ENCODE measurements around the gene WBP1L. TPM values are rescaled to one million over a fixed set of nuclear protein-coding genes. Genes with fewer than 3 reads are reported as not detected.
"Not testable (repeated sequence)": the region's sequence is repeated elsewhere in the genome, so short reads cannot be mapped to it uniquely, and the experiment has no call there.

Gene WBP1L
- 41.7 TPM for polyA plus RNA-seq (ENCODE audit: insufficient read length)
- long read RNA-seq, donor 1, full-length matches to known transcripts: 13 of 13 reads
- long read RNA-seq, donor 1, partial matches to known transcripts: 0 of 13 reads
- long read RNA-seq, donor 1, other reads (novel, unspliced or antisense): 0 of 13 reads
- long read RNA-seq, donor 2, full-length matches to known transcripts: 14 of 19 reads
- long read RNA-seq, donor 2, partial matches to known transcripts: 5 of 19 reads
- long read RNA-seq, donor 2, other reads (novel, unspliced or antisense): 0 of 19 reads
- long read RNA-seq, donor 3, full-length matches to known transcripts: 8 of 8 reads
- long read RNA-seq, donor 3, partial matches to known transcripts: 0 of 8 reads
- long read RNA-seq, donor 3, other reads (novel, unspliced or antisense): 0 of 8 reads
- long read RNA-seq, donor 4, partial matches to known transcripts: 0 of 1 reads
- long read RNA-seq, donor 4, other reads (novel, unspliced or antisense): 0 of 1 reads
- long read RNA-seq, donor 5, full-length matches to known transcripts: 10 of 58 reads
- long read RNA-seq, donor 5, partial matches to known transcripts: 48 of 58 reads
- long read RNA-seq, donor 5, other reads (novel, unspliced or antisense): 0 of 58 reads
- long read RNA-seq, donor 6, full-length matches to known transcripts: 7 of 12 reads
- long read RNA-seq, donor 6, partial matches to known transcripts: 5 of 12 reads
- long read RNA-seq, donor 6, other reads (novel, unspliced or antisense): 0 of 12 reads
- long read RNA-seq, donor 7, full-length matches to known transcripts: 10 of 15 reads
- long read RNA-seq, donor 7, partial matches to known transcripts: 5 of 15 reads
- long read RNA-seq, donor 7, other reads (novel, unspliced or antisense): 0 of 15 reads
- long read RNA-seq, donor 8, full-length matches to known transcripts: 4 of 10 reads
- long read RNA-seq, donor 8, partial matches to known transcripts: 6 of 10 reads
- long read RNA-seq, donor 8, other reads (novel, unspliced or antisense): 0 of 10 reads

GRCh38 chr10:102743588-102744373 lies at the start of gene WBP1L:
WBP1L (plus strand) TSS chr10:102743948; CDS start chr10:102744054, 106 bp downstream.
- peak; percentile 100 for DNase-seq

GRCh38 chr10:102695401-102695800 lies 48.3 kb upstream of the WBP1L start:
- not testable (repeated sequence) for DNase-seq

DNA sequence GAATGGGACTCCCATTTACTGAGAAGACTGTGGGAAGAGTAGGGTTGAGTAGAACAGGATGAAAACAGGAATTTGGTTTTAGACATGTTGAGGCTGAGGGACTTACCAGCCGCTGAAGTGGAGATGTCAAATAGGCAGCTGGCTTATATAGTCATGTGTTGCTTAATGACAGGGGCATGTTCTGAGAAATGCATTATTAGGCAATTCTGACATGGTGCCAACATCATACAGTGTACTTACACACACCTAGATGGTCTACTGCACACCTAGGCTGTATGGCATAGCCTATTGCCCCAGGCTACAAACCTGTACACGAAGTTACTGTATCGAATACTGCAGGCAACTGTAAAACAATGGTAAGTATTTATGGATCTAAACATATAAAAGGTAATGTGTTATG lies 47.0 kb upstream of the WBP1L start:
- DNase-seq: no peak

- no peak for DNase-seq
Measured at GRCh38 chr10:102698894-102699293, 44.9 kb upstream of the WBP1L start.

DNA sequence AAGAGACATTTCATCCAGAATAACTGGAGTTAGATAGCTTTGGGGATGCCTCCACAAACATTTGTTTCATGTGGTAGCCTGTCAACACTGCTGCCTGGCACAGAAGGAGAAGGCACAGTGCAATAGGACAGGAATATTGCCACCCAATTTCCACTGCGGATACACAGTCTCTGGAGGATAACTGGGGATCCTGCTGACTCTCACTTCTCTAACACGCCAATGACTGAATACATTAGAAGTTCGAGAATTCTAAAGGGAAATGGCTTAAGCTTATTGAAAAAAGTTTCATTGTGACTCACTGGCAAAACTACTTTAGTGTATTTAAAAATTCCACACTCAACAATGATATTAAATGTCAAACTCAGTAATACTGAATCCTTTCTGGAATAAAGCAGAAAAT lies 42.5 kb upstream of the WBP1L start:
- DNase-seq: no peak

- no peak for DNase-seq
Measured at GRCh38 chr10:102701796-102702195, 42.0 kb upstream of the WBP1L start.

GRCh38 chr10:102702742-102703141 lies 41.0 kb upstream of the WBP1L start:
- no peak for DNase-seq

- no peak for DNase-seq
Measured at GRCh38 chr10:102704915-102705314, 38.8 kb upstream of the WBP1L start.

DNA sequence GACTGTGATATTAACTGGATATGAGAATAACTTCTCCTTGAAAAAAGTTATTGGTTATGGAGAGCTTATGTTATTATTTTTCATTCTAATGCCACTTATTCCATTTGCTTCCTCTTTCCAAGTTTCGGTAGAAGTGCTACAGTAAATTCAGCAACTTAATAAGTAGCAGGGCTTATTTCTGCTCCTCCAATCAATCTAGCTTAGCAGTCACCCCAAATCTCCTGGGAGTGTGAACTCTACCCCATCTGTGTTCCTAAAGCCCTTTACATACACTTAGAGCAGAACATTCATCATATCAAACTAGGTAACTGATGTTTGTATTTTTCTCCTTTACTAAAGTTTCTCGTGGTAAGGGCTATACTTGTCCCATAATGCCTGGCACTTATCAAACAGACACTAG lies 38.2 kb upstream of the WBP1L start:
- no peak for DNase-seq

GRCh38 chr10:102710609-102711008 lies 33.1 kb upstream of the WBP1L start:
- DNase-seq: no peak

DNA sequence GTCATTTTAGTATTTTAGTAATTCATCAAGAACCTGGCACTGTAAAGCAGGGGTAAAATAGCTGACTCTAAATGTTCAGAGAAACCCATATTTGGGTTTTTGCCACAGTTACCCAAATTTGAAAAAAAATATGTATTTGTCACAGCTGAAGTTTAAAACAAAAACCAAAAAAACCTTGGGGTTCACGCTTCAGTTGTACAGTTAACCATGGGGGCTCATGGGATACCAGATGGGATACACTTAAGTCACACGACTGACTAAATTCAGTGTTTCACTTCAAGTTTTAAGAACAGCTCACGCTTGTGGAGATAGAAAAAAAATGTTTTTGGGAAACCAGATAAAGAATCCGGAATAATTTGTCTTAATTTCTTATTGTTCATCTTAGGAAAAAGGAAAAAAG lies 31.7 kb upstream of the WBP1L start:
- DNase-seq: no peak

DNA sequence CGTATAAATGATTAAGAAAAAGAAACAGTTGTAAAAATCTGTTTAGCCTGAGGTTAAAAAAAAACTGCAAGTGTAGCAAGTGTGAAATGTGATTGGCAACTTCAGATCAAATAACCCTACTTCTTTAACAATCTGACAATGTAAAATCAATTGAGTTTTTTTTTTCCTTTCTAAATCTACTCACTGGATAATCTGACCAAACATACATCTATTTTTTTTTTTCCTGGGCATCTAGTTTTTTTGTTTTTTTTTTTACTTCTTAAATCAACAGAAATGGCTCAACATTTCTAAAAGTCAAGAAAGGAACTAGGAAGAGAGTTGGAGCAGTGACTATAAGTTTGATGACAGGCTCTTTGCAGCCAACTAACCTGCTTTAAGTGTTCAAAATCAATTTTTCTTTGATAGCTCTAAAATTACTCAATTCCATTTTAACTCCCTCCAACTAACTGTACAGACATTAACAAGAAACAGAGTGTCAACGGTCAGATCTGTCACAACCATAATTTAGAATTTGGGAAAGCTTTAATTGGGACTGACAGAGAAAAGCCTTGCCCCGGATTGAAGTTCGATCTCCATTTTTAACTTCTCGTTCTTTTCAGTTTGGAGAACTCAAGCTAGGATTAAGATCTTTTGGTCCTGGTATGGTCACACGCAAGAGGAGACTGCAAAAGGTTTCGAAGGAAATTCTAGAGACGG lies 30.8 kb upstream of the WBP1L start:
- DNase-seq: no peak

- no peak for DNase-seq
Measured at GRCh38 chr10:102713539-102713813, 30.3 kb upstream of the WBP1L start.

DNA sequence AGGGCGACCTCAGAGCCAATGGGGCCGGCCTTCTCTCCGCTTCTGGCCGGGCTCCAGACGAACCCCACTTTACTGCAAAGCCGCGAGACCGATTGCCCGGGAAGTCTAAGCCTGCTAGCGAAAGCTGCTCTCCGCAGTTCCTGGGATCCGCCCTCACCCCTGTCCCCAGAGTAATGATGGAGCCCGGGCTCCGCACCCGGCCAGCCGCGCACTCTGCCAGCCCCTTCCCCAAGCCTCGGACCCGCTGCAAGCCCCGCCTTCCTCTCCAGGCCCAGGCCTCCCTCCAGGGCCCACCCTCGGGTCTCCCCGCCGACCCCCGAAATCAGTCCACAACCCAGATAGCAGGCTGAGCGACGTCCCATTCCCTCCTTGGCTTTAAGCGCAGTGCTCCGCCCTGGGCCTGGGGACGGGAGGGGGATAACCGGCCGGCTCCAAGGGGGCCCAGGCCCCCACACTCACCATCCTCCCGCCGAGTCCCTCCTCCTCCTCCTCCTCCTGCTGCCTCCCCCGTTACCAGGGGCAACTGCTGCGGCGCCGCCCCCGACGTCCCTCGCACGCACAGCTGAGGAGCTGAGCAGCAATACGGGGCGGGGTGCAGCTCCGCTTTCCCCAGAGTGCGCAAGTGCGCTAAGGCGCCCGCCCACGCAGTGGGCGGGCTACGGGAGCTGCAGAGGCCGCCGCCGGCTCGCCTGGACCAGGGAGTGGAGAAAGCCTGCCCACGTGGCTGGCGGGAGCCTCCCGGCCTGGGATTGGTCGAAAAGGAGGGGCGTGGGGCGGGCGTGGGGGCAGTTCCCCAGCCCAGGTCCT lies 29.7 kb upstream of the WBP1L start, which contains the start of gene ARL3:
Gene ARL3, minus strand, starts transcription at position 584 of the 807 bp plus-strand sequence. Its CDS starts 122 bp downstream, at position 462.
- peak; percentile 99 for DNase-seq

DNA sequence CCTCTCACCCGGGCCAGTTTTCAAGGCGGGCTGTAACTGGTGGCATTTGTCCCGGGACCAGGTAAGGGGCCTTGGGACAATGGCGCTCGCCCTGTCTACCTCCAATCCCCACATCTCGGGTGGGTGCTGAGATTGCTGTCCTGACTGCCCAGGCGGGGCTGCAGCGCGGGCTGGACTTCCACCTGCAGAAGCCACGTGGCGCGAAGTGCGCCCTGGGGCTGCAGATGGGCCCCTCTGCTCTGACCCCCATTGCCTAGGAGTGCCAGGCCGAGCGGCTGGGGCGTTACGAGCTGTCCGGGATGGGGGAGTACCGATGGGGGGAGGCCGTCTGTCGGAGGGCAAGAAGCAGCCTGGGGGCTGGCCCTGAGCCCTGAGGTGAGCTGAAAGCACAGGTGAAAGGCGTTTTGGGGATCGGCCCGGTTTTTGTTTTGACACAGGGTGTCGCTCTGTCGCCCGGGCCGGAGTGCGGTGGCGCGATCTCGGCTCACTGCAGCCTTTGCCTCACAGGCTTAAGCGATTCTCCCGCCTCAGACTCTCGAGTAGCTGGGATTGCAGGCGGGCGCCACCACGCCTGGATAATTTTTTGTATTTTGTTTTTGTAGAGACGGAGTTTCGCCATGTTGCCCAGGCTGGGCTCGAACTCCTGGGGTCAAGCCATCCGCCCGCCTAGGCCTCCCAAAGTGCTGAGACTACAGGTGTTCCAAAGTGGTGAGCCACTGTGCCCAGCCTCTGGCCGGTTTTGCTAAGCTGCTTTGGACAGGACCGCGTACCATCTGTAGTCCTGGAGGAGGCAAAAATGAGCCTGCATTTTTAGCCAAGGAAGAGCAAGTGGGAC lies 28.9 kb upstream of the WBP1L start, which contains the start of gene SFXN2:
Gene SFXN2, plus strand, starts transcription at position 16 of the 835 bp plus-strand sequence. CDS start 12,001 bp downstream, outside the sequence.
- no peak for DNase-seq

- no peak for DNase-seq
Measured at GRCh38 chr10:102715880-102716279, 27.9 kb upstream of the WBP1L start.

GRCh38 chr10:102716900-102717565 lies 26.7 kb upstream of the WBP1L start:
- not testable (repeated sequence) for DNase-seq

DNA sequence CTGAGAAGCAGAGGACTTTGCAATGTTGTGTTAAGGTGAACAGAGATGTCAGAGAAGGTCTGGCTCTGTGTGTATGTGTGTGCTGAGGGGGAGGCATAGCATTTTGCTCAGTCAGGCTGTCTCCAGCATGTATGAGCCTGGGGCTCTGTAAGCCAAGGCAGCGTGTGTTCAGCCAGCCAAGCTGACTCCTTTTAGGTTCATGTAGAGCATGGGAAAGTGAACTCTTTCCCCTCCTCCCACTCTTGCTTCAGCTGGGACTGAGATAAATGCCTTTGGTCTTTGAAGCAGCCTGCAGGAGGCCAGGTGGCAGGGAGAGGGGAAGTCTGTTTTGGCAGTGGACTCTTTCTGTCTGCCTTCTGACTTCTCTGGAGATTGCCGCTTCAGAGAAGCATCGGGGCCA lies 25.5 kb upstream of the WBP1L start:
- DNase-seq: peak; percentile 77

DNA sequence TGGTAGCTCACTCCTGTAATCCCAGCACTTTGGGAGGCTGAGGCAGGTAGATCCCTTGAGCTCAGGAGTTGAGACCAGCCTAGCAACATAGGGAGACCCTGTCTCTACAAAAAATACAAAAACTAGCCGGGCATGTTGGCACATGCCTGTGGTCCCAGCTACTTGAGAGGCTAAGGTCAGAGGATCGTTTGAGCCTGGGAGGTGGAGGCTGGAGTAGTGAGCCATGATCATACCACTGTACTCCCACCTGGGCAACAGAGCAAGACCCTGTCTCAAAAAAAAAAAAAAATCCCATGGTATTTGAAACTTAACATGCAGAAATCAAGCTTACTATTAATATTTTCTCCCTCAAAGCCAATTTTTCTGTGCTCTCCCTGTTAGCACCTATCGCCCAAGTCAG lies 23.4 kb upstream of the WBP1L start:
- DNase-seq: no peak
